Esophagus muscularis mucosa (tissue), 4 donors: Measurements from ENCODE around the gene HPS1. TPM values are rescaled to one million over a fixed set of nuclear protein-coding genes. Genes with fewer than 3 reads are reported as not detected.

Experiments used
- DNase-seq: peaks from one replicate; pipeline ENCODE4 v3.0.0-alpha.2; 2017; ENCODE audit errors: extremely low spot score
- H3K27ac ChIP-seq, 4 donors: fragments of 200-600 bp; sonication (generic); replicated peaks in 1 of 4; 1 replicate in 3 of 4; 2 replicates in 1 of 4; pipeline ENCODE4 v1.5.1; 2016 to 2019; ENCODE audit warnings: mild to moderate bottlenecking in 1 of 4
- H3K27me3 ChIP-seq, 4 donors: fragments of 200-600 bp; sonication (generic); one replicate each; pipeline versions ENCODE4 v1.5.1 to v1.6.0; 2016 to 2019
- H3K36me3 ChIP-seq, 4 donors: fragments of 200-600 bp; sonication (generic); one replicate each; pipeline ENCODE4 v1.5.1; 2016 to 2019
- H3K4me1 ChIP-seq, 4 donors: fragments of 200-600 bp; sonication (generic); one replicate each; pipeline ENCODE4 v1.5.1; 2016 to 2019
- H3K4me3 ChIP-seq, 4 donors: fragments of 200-600 bp; sonication (generic); 1 replicate in 2 of 4; 2 replicates in 2 of 4; pipeline ENCODE4 v1.5.1; 2016 to 2019; ENCODE audit warnings: mild to moderate bottlenecking in 4 of 4, moderate library complexity in 1 of 4
- H3K9me3 ChIP-seq, 4 donors: fragments of 200-600 bp; sonication (generic); 1 replicate in 3 of 4; 2 replicates in 1 of 4; pipeline ENCODE4 v1.5.1; 2016 to 2019
- CTCF ChIP-seq, 3 experiments: fragments of 200-600 bp in 2 of 3; fragments of 450-650 bp in 1 of 3; sonication (generic) in 2 of 3; IDR thresholded peaks; one replicate each; pipeline ENCODE4 v1.5.1; 2017 to 2019; ENCODE audit warnings: antibody characterized with exemption in 3 of 3, mild to moderate bottlenecking in 2 of 3, moderate library complexity in 1 of 3
- EP300 ChIP-seq: sonication (generic); formaldehyde crosslinking; IDR thresholded peaks from one replicate; pipeline ENCODE4 v1.6.1; 2017; ENCODE audit warnings: antibody characterized with exemption
- POLR2A ChIP-seq: fragments of 450-650 bp; IDR thresholded peaks from one replicate; pipeline ENCODE4 v1.6.1; 2017; ENCODE audit warnings: antibody characterized with exemption, moderate library complexity, mild to moderate bottlenecking, low read depth
- POLR2AphosphoS5 ChIP-seq, 2 donors: sonication (generic); formaldehyde crosslinking; IDR thresholded peaks; one replicate each; pipeline ENCODE4 v1.6.1; 2017; ENCODE audit warnings: antibody characterized with exemption in 2 of 2
- WGBS: methylation state at CpG from one replicate; pipeline ENCODE4 v1.1.5; 2018; 5-methylcytosine and 5-hydroxymethylcytosine counted together
- intact Hi-C: fragments of 100-400 bp; cut with DNase I; formaldehyde crosslinking; loops from one replicate; pipeline ENCODE4 v1.15.1; 2023
- total RNA-seq, 4 donors: library from RNA; depleted of rRNA; stranded (reverse); fragments of >200 nt; gene quantifications; one replicate each; pipeline versions ENCODE4 v1.1.0 to v1.2.1, GENCODE V29; 2016

The HPS1 gene
- total RNA-seq, 4 donors from 2014 or later = 49.7 to 76.1 (median 63.7) TPM

- WGBS = 97% methylated on average over 4 of the region's 4 CpGs
- H3K4me3 ChIP-seq = no peak overlapping the region
These were observed 56.3 kb downstream of the HPS1 start for GRCh38 chr10:98390406-98390805.

GRCh38 chr10:98389398-98389797, 57.3 kb downstream of the HPS1 start:
- TF ChIP-seq POLR2A (no peak), EP300 (no peak), CTCF (IDR thresholded peaks at IDR 0.05) (no peak), POLR2AphosphoS5 (IDR thresholded peaks at IDR 0.05) (no peak)
- intact Hi-C loops = no loop called here
- H3K4me1 ChIP-seq = peaks cover 0 to 11% (median 4%) of the 10 kb centered on the region in 4 donors
- H3K27me3 ChIP-seq = no peaks in the 10 kb centered on the region
- H3K9me3 ChIP-seq = no peaks in the 10 kb centered on the region
- H3K36me3 ChIP-seq = peaks cover 0 to 48% (median 32%) of the 10 kb centered on the region in 4 donors
- H3K27ac ChIP-seq = no peak overlapping the region
- no peak overlapping the region for H3K4me3 ChIP-seq
- no peak for DNase-seq
- WGBS = 89% methylated on average over 6 of the region's 6 CpGs

More at GRCh38 chr10:98390406-98390805, 56.3 kb downstream of the HPS1 start:
- Histone ChIP-seq H3K4me1 (peaks cover 0 to 11% (median 4%) of the 10 kb centered on the region in 4 donors), H3K36me3 (peaks cover 0 to 48% (median 32%) of the 10 kb centered on the region in 4 donors), H3K9me3 (no peaks in the 10 kb centered on the region), H3K27ac (no peak overlapping the region), H3K27me3 (no peaks in the 10 kb centered on the region)
- intact Hi-C loops = no loop called here
- DNase-seq = no peak
- TF ChIP-seq EP300 (no peak), POLR2A (no peak), CTCF (IDR thresholded peaks at IDR 0.05) (no peak), POLR2AphosphoS5 (IDR thresholded peaks at IDR 0.05) (no peak)

GRCh38 chr10:98388101-98388655, 58.6 kb downstream of the HPS1 start:
- intact Hi-C loops = no loop called here
- H3K9me3 ChIP-seq = no peaks in the 10 kb centered on the region
- H3K27me3 ChIP-seq = no peaks in the 10 kb centered on the region
- H3K4me1 ChIP-seq = peaks cover 0 to 11% (median 4%) of the 10 kb centered on the region in 4 donors
- DNase-seq = no peak
- H3K27ac ChIP-seq = no peak overlapping the region
- TF ChIP-seq CTCF (IDR thresholded peaks at IDR 0.05) (no peak), POLR2A (no peak), POLR2AphosphoS5 (IDR thresholded peaks at IDR 0.05) (no peak), EP300 (no peak)
- H3K36me3 ChIP-seq = peaks cover 0 to 49% (median 38%) of the 10 kb centered on the region in 4 donors
- H3K4me3 ChIP-seq = no peak overlapping the region
- 100% methylated on average over 10 of the region's 13 CpGs for WGBS

GRCh38 chr10:98384531-98385133, 62.1 kb downstream of the HPS1 start:
- H3K4me1 ChIP-seq = no peaks in the 10 kb centered on the region
- peaks cover 0 to 58% (median 44%) of the 10 kb centered on the region in 4 donors for H3K36me3 ChIP-seq
- no peak overlapping the region for H3K27ac ChIP-seq
- TF ChIP-seq EP300 = no peak
- TF ChIP-seq POLR2AphosphoS5 (IDR thresholded peaks at IDR 0.05) = no peak
- TF ChIP-seq CTCF (IDR thresholded peaks at IDR 0.05) = no peak
- TF ChIP-seq POLR2A = no peak
- intact Hi-C loops = no loop called here
- H3K9me3 ChIP-seq = no peaks in the 10 kb centered on the region
- H3K27me3 ChIP-seq = no peaks in the 10 kb centered on the region
- WGBS = 96% methylated on average over 5 of the region's 9 CpGs
- no peak overlapping the region for H3K4me3 ChIP-seq
- no peak for DNase-seq
